ENCODE results near the gene ZNF253.

- TF ChIP-seq, protein P1, sequence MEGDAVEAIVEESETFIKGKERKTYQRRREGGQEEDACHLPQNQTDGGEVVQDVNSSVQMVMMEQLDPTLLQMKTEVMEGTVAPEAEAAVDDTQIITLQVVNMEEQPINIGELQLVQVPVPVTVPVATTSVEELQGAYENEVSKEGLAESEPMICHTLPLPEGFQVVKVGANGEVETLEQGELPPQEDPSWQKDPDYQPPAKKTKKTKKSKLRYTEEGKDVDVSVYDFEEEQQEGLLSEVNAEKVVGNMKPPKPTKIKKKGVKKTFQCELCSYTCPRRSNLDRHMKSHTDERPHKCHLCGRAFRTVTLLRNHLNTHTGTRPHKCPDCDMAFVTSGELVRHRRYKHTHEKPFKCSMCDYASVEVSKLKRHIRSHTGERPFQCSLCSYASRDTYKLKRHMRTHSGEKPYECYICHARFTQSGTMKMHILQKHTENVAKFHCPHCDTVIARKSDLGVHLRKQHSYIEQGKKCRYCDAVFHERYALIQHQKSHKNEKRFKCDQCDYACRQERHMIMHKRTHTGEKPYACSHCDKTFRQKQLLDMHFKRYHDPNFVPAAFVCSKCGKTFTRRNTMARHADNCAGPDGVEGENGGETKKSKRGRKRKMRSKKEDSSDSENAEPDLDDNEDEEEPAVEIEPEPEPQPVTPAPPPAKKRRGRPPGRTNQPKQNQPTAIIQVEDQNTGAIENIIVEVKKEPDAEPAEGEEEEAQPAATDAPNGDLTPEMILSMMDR (IDR thresholded peaks at IDR 0.05), result no peak
- no peak for TF ChIP-seq POLR2A (IDR thresholded peaks at IDR 0.05)
Measured at GRCh38 chr19:19820774-19821320, 44.8 kb upstream of the ZNF253 start.
